HTR-8/SVneo (cell line): ENCODE measurements around the gene SMIM13.
"Not testable (repeated sequence)": the region's sequence is repeated elsewhere in the genome, so short reads cannot be mapped to it uniquely, and the experiment has no call there.

Experiments
- DNase-seq: peaks from one replicate; pipeline ENCODE4 v3.0.0; 2011; ENCODE audit warnings: low spot score, mixed read lengths; ENCODE audit not compliant: insufficient read length
- FAIRE-seq: peaks from 2 replicates; lab custom pipeline; 2011; peaks lifted over from hg19 to GRCh38; lab: Jason Lieb, UNC

The SMIM13 gene

GRCh38 chr6:11083491-11083890 is 10.1 kb upstream of the SMIM13 start:
- FAIRE-seq (peak; percentile 31), DNase-seq (peak; percentile 27)

- no peak for DNase-seq
- FAIRE-seq: no peak
These were observed 9.7 kb upstream of the SMIM13 start for GRCh38 chr6:11083956-11084355.

DNA sequence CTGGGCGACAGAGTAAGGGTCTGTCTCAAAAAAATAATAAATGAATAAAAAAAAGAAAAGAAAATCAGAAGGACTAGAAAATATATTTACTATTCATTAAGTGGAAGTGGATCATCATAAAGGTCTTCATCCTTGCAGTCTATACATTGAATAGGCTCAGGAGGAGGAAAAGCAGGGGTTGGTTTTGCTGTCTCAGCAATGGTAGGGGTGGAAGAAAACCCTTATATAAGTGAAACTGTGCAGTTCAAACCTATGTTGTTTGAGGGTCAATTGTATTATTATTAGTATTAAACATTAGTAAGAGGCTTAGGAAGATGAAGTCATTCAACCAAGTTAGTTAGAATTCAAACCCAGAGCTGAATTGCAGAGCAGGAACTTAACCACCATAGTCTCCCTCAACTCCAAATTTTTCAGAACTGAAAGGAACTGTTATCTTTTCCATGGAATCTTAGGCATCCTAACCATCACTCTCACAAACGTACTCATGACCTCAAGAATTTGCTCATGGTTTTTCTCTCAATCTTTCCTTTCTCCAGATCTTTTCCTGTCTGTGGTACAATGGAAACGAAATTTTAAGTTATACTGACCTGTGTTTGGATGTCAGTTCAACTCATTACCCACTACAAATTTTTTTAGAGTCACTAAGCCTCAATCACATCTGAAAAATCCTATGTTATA is 7.7 kb upstream of the SMIM13 start:
- peak; percentile 59 for DNase-seq

DNA sequence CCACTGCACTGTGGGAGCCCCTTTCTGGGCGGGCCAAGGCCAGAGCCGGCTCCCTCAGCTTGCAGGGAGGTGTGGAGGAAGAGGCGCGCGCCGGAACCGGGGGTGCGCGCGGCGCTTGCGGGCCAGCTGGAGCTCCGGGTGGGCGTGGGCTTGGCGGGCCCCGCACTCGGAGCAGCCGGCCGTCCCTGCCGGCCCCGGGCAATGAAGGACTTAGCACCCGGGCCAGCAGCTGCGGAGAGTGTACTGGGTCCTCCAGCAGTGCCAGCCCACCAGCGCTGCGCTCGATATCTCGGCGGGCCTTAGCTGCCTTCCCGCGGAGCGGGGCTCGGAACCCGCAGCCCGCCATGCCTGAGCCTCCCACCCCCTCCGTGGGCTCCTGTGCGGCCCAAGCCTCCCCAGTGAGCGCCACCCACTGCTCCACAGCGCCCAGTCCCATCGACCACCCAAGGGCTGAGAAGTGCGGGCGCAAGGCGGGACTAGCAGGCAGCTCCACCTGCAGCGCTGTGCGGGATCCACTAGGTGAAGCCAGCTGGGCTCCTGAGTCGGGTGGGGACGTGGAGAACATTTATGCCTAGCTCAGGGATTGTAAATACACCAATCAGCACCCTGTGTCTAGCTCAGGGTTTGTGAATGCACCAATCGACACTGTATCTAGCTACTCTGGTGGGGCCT is 6.4 kb upstream of the SMIM13 start:
- FAIRE-seq, DNase-seq: not testable (repeated sequence)

More for the DNA sequence above, 7.7 kb upstream of the SMIM13 start:
- no peak for FAIRE-seq

- FAIRE-seq: no peak
- DNase-seq: no peak
These were observed 3.9 kb upstream of the SMIM13 start for GRCh38 chr6:11089695-11090094.

- not testable (repeated sequence) for FAIRE-seq, DNase-seq
These were observed 2.5 kb upstream of the SMIM13 start for GRCh38 chr6:11091141-11091540.

GRCh38 chr6:11092668-11093375 is 812 bp upstream of the SMIM13 start:
- no peak for FAIRE-seq
- peak; percentile 43 for DNase-seq

- DNase-seq (no peak), FAIRE-seq (no peak)
These were observed 333 bp upstream of the SMIM13 start for GRCh38 chr6:11093376-11093625.

- FAIRE-seq: no peak
- DNase-seq: peak; percentile 35
These were observed 797 bp downstream of the SMIM13 start for GRCh38 chr6:11094411-11094851.

- DNase-seq (no peak), FAIRE-seq (no peak)
These were observed 1.3 kb downstream of the SMIM13 start for GRCh38 chr6:11094941-11095340.

- FAIRE-seq: no peak
- peak; percentile 41 for DNase-seq
These were observed 2.5 kb downstream of the SMIM13 start for GRCh38 chr6:11096109-11096508.

DNA sequence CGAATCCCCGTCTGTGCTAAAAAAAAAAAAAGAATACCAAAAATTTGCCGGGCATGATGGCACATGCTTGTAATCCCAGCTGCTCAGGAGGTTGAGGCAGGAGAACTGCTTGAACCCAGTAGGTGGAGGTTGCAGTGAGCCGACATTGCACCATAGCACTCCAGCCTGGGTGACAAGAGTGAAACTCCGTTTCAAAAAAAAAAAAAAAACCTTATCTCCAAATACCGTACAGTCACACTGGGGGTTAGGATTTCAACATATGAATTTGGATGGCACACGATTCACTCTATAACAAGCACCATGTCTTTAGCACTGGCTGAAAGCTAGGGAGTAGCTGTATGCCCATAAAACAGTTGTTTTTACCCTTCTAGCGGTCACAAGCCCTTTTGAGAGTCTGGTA is 3.8 kb downstream of the SMIM13 start:
- FAIRE-seq (no peak), DNase-seq (no peak)

DNA sequence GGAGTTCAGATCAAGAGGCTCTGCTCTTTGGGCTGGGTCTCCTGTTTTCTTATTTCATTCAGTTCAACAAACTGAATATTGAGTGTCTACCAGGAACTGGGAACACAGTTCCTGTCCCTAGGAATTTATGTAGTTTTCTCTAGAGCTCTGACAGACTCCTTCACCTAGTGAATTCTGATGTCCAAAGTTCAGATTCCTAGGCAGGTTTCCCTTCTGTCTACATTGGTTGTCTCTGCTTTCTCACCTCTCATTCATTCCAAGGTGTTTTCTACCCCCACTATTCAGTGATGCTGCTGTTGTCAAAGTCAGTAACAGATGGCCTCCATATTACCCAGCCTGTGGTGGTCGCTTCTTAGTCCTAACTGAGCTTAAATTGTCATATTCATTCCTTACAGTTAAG is 4.4 kb downstream of the SMIM13 start:
- DNase-seq: no peak
- FAIRE-seq: no peak

DNA sequence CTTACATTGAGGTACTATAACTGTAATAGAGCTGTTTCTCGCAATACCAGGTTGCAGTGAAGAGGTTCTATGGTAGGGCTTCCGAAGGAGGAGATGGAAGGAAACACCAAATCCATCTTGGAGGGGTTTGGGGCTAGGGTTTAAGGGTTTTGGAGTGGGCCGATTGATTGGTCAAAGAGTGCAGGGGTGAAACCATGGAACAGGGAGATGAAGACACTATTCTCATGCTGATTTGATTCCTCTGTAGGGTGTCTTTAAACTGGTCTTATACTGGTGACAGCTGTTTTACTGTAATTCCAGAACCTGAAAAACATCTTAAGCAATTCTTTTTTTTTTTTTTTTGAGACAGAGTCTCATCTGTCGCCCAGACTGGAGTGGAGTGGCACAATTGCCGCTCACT is 7.8 kb downstream of the SMIM13 start:
- DNase-seq (no peak), FAIRE-seq (no peak)

DNA sequence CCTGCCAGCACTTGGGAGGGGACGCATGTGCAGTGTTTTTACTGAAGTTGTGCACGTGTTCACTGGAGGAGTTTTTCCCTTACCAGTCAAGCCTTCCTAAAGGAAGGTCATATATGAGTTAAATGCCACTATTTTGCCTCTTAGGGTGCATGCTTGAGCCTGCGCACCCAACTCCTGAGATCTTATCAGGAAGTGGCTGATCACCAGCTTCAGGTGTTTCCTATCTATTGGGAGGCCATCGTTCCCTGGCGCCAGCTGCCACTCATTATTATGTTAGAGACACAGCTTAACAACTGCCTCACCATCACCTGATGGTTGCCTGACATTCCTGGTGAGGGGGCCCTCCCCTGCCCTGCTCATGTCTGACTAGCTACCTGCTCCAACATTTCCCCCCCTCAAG is 9.4 kb downstream of the SMIM13 start:
- DNase-seq (no peak), FAIRE-seq (no peak)

DNA sequence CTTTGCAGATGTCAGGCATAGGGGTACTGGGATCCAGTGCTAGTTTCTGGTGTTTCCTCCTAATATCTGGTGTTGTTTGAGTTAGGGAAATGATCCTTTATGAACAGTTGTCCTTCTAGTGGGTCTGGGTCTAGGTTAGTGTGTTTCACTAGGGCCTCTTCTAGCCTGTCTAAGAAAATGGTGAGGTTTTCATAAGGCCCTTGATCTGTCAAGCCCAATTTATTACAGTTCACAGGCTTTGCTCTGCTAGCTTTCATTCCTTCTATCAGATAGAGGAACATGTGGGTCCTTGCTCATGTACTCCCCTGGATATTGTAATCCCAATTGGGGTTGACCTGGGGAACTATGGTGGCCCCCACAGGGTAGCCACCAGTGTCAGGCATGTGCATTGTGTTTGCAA is 15.1 kb downstream of the SMIM13 start:
- FAIRE-seq (no peak), DNase-seq (no peak)

- DNase-seq (no peak), FAIRE-seq (no peak)
These were observed 17.5 kb downstream of the SMIM13 start, which contains the start of gene ERVFRD-1 for GRCh38 chr6:11110921-11111768. TSS of gene ERVFRD-1 (minus strand) at chr6:11111725. CDS start at chr6:11105310, 6,415 bp downstream.

GRCh38 chr6:11111769-11112437 is 18.3 kb downstream of the SMIM13 start:
- no peak for FAIRE-seq
- no peak for DNase-seq

- FAIRE-seq: no peak
These were observed 19.4 kb downstream of the SMIM13 start for GRCh38 chr6:11113038-11113437.

More at GRCh38 chr6:11113038-11113437, 19.4 kb downstream of the SMIM13 start:
- DNase-seq: no peak
